Parathyroid adenoma (tissue), 2 donors: Measurements from ENCODE around the gene NCOA1.

Experiments
- H2AFZ ChIP-seq: fragments of 300-600 bp; sonication (generic); one replicate; pipeline ENCODE4 v1.7.0; 2017; ENCODE audit warnings: antibody characterized with exemption, mild to moderate bottlenecking
- H3K27ac ChIP-seq: fragments of 300-600 bp; sonication (generic); one replicate; pipeline ENCODE4 v1.7.0; 2017
- H3K27me3 ChIP-seq: fragments of 300-600 bp; sonication (generic); one replicate; pipeline ENCODE4 v1.7.0; 2017; ENCODE audit warnings: low read length; ENCODE audit not compliant: control insufficient read depth, insufficient read depth
- H3K36me3 ChIP-seq: fragments of 300-600 bp; sonication (generic); one replicate; pipeline ENCODE4 v1.7.0; 2017; ENCODE audit warnings: low read length; ENCODE audit not compliant: control insufficient read depth, insufficient read depth
- H3K4me1 ChIP-seq: fragments of 300-600 bp; sonication (generic); one replicate; pipeline ENCODE4 v1.7.0; 2017; ENCODE audit warnings: control low read depth
- H3K4me2 ChIP-seq: fragments of 300-600 bp; sonication (generic); one replicate; pipeline ENCODE4 v1.7.0; 2017; ENCODE audit warnings: low read length
- H3K4me3 ChIP-seq: fragments of 300-600 bp; sonication (generic); one replicate; pipeline ENCODE4 v1.7.0; 2017; ENCODE audit warnings: low read depth, low read length
- H3K79me2 ChIP-seq: fragments of 300-600 bp; sonication (generic); one replicate; pipeline ENCODE4 v1.7.0; 2017; ENCODE audit warnings: control low read depth
- H3K9ac ChIP-seq: fragments of 300-600 bp; sonication (generic); one replicate; pipeline ENCODE4 v1.7.0; 2017; ENCODE audit warnings: mild to moderate bottlenecking
- H3K9me3 ChIP-seq: fragments of 300-600 bp; sonication (generic); one replicate; pipeline ENCODE4 v1.7.0; 2017; ENCODE audit warnings: low read length; ENCODE audit not compliant: control insufficient read depth
- CTCF ChIP-seq: fragments of 300-600 bp; sonication (generic); IDR thresholded peaks from one replicate; pipeline ENCODE4 v1.7.0; 2017; ENCODE audit warnings: antibody characterized with exemption, mild to moderate bottlenecking
- donor health status: primary hyperparathyroidism.

NCOA1 gene

DNA sequence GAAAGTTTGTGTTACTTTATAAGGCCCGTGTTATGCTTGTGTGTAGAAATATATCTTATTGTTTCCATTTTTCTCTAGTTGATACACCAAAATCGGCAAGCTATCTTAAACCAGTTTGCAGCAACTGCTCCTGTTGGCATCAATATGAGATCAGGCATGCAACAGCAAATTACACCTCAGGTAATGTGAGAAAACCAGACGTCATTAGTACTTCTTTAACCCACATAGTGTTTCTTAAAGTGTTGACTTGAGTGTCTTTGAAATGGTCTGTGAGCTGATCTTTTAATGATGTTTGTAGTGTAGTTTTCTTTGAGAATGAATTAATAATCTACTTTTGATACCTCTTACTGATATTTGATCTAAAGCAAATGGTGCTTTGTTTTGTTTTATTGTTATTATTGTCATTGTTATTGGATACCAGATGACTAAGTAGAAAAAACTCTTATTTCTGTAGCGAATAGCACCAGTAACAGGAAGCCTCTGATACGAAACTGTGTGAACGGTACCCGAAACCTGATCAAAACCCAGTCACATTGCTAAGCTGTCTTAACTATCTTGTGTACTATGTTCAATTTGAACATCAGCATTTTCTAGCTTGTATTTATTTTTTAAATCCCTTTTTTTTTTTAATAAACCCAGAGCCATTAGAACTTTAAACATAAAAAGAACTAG lies 248.4 kb downstream of the NCOA1 start:
- no peaks in the 10 kb centered on the region for H3K9me3 ChIP-seq

DNA sequence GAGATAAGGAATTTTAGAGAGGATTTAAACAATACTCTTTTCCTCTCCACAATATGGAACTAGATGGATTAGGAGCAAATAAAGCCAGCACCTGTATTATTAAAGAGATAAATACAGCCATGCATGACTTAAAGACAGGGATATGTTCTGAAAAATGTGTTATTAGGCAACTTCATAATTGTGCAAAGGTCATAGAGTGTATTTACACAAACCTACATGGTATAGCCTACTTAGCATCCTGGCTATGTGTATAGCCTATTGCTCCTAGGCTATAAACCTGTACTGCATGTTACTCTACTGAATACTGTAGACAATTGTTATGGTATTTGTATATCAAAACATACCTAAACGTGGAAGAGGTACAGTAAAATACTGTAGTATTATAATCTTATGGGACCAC lies 249.1 kb downstream of the NCOA1 start:
- H3K9me3 ChIP-seq = no peaks in the 10 kb centered on the region
- H3K27ac ChIP-seq = no peak overlapping the region
- H2AFZ ChIP-seq = no peak overlapping the region
- H3K9ac ChIP-seq = no peak overlapping the region
- H3K27me3 ChIP-seq = no peaks in the 10 kb centered on the region
- H3K4me1 ChIP-seq = no peaks in the 10 kb centered on the region
- no peak overlapping the region for H3K4me3 ChIP-seq
- H3K79me2 ChIP-seq = no peaks in the 10 kb centered on the region
- TF ChIP-seq CTCF = no peak
- H3K36me3 ChIP-seq = no peaks in the 10 kb centered on the region
- no peak overlapping the region for H3K4me2 ChIP-seq

More for the DNA sequence above, 248.4 kb downstream of the NCOA1 start:
- no peaks in the 10 kb centered on the region for H3K36me3 ChIP-seq
- no peak overlapping the region for H3K9ac ChIP-seq
- no peaks in the 10 kb centered on the region for H3K27me3 ChIP-seq
- no peak overlapping the region for H2AFZ ChIP-seq
- no peaks in the 10 kb centered on the region for H3K79me2 ChIP-seq
- no peak for TF ChIP-seq CTCF
- H3K4me2 ChIP-seq = no peak overlapping the region
- no peak overlapping the region for H3K4me3 ChIP-seq
- no peaks in the 10 kb centered on the region for H3K4me1 ChIP-seq
- no peak overlapping the region for H3K27ac ChIP-seq

GRCh38 chr2:24742730-24743129 lies 251.7 kb downstream of the NCOA1 start:
- Histone ChIP-seq H3K79me2 (no peaks in the 10 kb centered on the region), H3K27me3 (no peaks in the 10 kb centered on the region), H3K36me3 (no peaks in the 10 kb centered on the region), H3K9ac (no peak overlapping the region), H3K4me1 (no peaks in the 10 kb centered on the region), H2AFZ (no peak overlapping the region), H3K27ac (no peak overlapping the region), H3K9me3 (no peaks in the 10 kb centered on the region), H3K4me2 (no peak overlapping the region), H3K4me3 (no peak overlapping the region)
- no peak for TF ChIP-seq CTCF

- Histone ChIP-seq H3K27ac (no peak overlapping the region), H3K4me2 (no peak overlapping the region), H3K4me1 (no peaks in the 10 kb centered on the region), H3K27me3 (no peaks in the 10 kb centered on the region), H3K9me3 (no peaks in the 10 kb centered on the region), H3K36me3 (no peaks in the 10 kb centered on the region), H3K4me3 (no peak overlapping the region), H3K9ac (no peak overlapping the region), H3K79me2 (no peaks in the 10 kb centered on the region), H2AFZ (no peak overlapping the region)
- TF ChIP-seq CTCF = no peak
Measured at GRCh38 chr2:24743924-24744323, 252.9 kb downstream of the NCOA1 start.

DNA sequence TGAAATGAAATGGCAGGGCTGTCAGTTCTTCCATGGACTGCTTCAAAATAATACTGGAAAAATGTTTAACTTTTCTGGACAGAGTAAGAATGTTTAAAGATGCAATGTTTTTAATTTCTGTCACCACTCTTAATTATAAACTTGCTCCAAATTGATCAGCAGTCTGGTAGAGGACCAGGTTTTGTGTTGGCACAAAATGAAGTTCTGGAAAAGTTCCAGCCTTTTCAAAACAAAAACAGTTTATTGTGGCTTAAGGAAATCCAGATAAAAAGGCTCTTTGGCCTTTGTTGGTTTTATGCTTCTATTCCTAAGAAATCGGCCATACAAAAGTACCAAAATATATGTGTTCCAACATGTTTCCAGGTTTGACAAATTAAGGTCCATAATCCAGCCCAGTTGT lies 253.3 kb downstream of the NCOA1 start:
- Histone ChIP-seq H3K27me3 (no peaks in the 10 kb centered on the region), H2AFZ (no peak overlapping the region), H3K4me2 (no peak overlapping the region), H3K4me3 (no peak overlapping the region), H3K9ac (no peak overlapping the region), H3K36me3 (no peaks in the 10 kb centered on the region), H3K79me2 (no peaks in the 10 kb centered on the region), H3K4me1 (no peaks in the 10 kb centered on the region), H3K27ac (no peak overlapping the region), H3K9me3 (no peaks in the 10 kb centered on the region)
- no peak for TF ChIP-seq CTCF
